ENCODE measurements around the gene GRWD1. TPM values are rescaled to one million over a fixed set of nuclear protein-coding genes. Genes with fewer than 3 reads are reported as not detected.
"Not testable (repeated sequence)": the region's sequence is repeated elsewhere in the genome, so short reads cannot be mapped to it uniquely, and the experiment has no call there.

Gene GRWD1
- total RNA-seq, 1 donor from 2014 or later = 8.3 TPM

DNA sequence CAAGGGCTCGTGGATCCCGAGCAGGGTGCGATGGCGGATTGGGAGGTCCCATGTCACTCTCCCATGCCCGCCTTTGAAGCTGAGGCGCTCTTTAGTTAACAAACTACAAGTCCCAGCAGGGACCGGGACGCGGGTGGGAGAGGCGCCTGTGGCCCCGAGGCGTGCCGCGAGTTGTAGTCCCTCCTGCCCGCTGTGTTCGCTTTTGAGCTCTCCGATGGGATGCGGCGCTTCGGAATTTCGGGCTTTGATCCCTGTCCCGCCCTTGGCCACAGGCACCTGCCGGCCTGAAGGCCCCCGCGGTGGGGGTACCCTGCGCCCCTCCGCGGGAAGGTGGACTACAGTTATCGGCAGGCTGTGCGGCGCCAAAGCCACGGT lies 34.4 kb downstream of the GRWD1 start:
- peak; percentile 51 for DNase-seq

DNA sequence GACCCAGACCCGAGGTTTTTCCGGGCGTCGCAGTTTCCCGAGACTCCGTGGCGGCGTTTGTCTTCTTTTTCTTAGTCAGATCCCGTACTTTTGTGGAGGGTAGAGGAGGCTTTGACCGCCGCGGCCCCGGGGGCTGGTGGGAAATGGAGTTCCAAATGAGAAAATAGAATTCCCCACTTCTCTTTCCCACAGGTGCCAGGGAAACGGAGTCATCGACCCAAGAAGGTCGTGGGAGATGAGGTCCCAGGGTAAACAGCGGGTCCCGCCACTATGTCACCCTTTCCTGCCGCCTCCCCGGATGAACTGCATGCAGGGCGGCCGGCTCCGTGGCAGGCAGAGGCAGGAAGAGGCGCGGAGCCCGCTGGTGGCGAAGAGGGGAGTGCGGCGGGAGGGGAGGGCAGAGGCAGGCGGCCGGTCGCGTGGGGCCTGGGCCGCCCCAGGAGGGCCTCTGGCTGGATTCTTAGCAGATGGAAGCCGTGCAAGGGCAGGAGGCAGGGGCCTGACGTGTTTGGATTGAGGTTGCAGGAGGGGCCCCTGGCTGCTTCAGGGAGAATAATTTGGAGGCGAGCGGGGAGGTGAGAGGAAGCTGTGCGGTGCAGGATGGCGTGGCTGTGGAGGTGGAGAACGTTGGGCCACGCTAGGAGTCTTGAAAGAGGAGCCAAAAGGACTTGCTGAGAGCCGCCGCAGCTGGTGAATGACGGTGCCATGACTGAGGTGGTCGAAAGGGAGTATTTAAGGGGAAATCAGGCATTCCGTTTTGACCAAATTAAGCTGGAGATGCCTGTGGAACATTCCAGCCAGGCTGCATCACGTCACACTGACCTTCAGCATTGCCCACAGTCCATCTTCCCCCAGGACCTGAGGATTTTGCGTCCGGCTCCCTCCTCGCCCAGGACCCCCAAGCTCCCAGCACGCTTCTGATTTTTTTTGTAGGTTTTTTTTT lies 35.0 kb downstream of the GRWD1 start:
- no peak for DNase-seq

DNA sequence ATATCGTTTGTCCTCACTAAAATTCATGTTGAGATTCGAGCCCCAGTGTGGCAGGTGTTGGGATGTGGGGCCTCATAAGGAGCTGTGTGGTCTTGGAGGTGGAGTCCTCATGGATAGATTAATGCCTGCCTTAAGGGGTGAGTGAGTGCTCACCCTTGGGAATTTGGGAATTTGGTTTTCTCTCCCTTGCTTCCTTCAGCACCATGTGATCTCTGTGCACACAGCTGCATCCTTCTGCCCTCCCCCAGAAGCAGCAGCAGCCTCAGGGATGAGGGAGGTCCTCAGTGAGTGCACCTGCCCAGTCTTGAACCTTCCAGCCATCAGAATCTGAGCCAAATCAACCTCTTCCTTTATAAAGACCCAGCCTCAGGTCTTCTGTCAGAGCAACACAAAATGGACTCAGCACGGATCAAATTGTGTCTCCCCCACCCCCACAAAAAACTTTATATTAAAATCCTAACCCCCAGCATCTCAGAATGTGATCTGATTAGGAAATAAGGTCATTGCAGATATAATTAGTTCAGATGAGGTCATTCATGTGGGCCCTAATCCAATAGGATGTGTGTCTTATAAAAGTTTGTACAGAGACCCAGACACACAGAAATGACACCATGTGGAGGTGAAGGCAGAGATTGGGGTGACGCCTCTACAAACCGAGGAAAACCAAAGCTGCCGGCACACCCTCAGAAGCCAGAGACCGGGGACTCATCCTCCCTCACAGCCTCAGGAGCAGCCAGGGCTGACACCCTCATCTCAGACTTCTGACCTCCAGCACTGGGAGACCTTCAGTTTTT lies 36.3 kb downstream of the GRWD1 start:
- DNase-seq = no peak

DNA sequence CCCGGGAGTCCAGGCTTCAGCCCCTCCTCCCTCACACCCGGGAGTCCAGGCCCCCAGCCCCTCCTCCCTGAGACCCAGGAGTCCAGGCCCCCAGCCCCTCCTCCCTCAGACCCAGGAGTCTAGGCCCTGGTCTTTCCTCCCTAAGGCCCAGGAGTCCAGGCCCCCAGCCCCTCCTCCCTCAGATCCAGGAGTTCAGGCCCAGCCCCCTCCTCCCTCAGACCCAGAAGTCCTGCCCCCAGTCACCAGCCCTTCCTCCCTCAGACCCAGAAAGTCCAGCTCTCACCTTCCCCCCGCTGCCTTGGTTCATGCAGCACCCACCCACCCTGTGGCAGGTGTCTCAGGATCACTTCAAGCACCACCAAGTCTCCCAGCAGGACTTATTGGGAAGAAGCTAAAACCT lies 37.5 kb downstream of the GRWD1 start:
- no peak for DNase-seq

DNA sequence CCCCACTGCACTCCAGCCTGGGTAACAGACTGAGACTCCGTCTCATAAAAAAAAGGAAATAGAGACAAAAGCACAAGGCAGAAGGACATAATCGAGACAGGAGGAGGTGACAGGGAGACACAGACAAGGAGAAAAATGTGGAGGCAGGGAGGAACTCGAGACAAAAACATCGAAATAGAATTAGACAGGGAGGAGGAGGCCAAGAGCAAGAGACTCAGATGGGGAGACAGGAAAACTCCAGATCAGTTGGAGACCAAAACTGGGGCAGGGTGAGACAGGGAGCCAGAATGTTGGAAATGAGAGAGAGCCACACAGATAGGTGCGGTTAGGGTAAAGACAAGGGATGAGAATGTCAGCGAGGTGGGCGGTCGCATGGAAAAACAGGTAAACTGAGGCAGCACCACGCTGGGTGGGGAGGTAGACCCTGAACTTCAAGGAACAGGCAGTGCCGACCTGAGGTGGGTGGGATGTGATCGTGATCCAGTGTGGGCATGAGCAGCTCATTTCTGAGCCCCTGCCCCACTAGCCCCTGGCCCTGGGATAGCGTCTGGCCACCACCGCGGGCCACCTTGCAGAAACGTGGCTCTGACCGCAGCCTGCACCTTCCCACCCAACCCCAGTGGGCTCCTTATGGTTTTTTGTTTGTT lies 38.6 kb downstream of the GRWD1 start:
- DNase-seq = no peak

DNA sequence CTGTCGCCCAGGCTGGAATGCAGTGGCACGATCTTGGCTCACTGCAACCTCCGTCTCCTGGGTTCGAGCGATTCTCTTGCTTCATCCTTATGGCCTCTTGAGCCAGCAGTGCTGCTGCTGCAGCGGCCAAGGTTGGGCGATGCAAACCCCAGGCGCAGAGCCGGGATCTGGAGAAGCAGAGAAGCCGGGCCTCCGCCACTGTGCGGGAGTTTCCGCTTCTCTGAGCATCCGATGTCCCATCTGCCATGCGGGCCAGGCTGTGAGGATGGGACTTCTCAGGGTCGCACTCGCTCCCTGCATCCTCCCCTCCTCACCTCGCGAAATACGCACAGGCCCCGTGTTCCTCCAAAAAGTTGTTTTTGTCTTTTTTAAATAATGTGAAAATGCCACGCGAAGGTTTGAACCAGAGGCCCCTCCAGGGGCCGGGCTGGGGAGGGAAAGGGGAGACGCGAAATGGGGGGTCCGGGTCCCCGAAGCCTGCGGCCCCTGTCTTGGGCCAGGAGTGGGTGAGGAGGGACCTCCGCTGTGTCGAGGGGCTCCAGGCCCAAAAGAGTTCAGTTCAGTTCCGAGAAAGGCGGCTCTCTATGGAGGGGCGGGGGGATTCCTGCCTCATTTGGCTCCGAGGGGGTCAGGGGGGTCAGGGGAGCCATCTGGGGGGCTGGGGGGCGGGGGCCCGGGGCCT lies 39.3 kb downstream of the GRWD1 start:
- DNase-seq = no peak

DNA sequence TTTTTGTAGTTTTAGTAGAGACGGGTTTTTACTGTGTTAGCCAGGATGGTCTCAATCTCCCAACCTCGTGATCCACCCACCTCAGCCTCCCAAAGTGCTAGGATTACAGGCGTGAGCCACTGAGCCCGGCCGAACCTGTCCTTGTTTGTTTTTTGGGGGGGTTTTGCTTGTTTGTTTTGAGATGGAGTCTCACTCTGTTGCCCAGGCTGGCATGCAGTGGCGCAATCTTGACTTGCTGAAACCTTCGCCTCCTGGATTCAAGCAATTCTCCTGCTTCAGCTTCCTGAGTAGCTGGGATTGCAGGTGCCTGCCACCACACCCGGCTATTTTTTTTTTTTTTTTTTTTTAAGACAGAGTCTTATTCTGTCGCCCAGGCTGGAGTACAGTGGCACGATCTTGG lies 40.9 kb downstream of the GRWD1 start:
- not testable (repeated sequence) for DNase-seq

DNA sequence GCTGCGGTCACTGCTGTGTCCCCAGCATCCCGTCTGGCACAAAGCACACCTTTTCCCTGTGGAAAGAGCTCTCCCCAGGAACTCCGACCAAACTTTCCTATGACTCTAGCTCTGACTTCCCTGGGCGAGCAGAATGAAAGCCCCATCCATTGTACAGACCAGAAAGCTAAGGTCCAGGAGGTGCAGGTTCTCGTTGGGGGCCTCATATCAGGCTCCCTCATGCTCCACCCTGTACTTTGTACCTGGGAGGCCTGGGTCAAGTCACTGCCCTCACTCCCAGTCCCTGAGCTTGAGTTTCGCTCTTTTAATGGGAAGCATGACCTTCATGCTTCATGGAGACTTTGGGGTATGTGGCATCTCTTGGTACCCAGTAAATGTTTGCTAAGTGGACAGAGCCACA lies 41.8 kb downstream of the GRWD1 start:
- DNase-seq = no peak

DNA sequence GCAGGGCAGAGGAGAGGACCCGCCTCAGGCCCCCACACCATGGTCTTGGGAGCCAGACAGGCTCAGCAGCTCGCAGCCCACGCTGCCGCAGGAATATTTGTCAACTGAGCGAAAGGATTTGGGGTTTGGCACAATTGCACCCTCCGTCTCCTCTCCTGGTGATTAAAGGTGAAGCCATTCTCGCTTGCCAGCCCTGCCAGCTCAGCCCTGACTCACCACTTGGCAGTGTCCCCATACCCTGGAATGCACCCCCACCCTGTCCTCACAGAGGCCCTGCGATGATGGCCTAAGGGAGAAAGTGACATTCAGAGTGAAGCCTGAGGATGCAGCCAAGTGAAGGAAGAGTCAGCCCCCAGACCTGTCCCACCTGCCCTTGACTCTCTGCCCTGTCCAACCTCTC lies 42.2 kb downstream of the GRWD1 start:
- no peak for DNase-seq

DNA sequence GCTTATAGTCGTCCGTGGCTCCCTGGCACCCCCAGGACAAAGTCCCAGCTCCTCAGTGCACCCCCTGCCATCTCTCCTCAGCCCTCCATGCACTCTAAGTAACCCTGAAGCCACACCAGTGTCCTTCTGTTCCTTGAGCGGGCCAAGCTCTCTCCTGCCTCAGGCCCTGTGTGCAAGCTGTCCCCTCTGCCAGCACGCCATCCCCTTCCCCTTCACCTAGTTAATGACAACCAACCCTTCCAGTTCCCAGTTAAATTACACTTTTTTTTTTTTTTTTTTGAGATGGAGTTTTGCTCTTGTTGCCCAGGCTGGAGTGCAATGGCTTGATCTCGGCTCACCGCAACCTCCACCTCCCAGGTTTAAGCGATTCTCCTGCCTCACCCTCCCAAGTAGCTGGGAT lies 42.7 kb downstream of the GRWD1 start:
- not testable (repeated sequence) for DNase-seq

DNA sequence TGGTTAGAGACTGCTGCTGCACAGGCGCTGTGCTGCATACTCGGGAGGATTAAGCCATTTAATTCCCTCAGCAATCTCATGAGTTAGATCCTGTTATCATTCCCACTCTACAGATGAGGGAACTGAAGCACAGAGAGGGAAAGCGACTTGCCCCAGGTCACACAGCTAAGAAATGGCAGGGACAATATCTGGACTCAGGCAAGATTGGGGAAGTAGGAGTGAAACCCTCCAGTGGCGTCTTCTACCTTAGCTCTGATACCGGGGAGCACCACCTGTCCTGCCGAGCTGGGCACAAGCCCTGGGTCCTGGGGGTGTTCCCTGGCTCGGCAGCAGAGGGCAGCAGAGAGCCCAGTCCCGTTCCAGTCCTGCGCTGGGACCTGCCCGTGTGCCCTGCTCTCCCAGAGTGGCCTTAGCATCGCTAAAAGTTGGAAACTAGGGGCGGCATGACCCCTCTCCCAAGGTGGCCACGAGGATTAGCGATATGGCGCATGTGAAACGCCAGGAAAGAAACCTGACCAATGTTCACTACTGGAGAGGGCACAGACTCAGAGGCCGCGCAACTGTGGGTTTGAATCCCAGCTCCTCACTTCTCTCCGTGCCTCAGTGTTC lies 43.9 kb downstream of the GRWD1 start:
- no peak for DNase-seq

DNA sequence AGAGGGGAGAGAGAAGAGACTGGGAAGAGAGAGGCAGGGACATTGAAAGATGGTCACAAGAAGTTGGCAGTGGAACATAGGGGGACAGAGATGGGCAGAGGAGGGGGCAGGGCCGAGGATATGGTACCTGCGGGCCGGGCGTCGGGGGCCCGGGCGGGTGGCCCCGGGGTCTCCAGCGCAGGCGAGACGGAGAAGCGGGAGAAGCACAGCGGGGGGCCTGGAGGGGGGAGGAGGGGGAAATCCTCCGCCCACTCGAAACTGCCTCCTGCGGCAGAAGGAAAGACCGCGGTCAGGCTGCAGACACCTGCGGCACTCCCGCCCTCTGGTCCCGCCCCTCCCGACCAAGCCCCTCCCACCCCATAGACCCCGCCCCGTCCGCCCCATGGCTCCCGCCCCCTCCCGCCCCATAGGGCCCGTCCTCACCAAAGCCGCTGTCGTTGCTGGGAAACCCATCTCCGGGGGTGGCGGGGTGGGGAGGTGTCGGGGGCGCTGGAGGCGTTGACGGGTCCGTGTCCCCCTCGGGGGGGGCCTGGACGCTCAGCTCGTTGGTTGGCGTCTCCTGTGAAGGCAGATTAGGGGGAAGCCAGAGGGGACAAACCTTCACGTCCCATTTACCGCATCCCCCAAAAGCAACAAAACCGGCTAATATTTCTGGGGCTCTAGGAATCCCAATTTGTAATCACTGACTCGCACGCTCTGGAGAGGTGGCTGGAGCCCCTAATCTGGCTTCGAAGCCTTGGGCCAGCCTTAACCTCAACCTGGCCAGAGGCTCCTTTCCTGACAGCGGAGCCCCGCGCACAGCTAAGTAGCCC lies 45.4 kb downstream of the GRWD1 start:
- no peak for DNase-seq

DNA sequence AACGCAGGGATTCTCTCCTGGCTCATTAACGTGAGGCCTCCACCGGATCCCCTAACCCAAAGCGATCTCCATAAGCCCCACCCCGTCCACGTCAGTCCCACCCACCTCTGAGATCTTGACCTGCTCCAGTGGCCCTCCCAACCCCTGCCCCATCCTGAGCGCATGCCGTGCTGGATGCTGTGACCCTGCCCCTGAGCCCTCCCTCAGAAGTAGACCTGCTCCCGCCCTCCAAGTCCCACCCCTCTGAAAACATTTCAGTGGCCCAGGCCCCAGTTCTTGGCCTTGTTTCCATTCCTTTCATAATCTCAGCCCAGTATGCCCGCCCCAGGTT lies 46.0 kb downstream of the GRWD1 start:
- no peak for DNase-seq

DNA sequence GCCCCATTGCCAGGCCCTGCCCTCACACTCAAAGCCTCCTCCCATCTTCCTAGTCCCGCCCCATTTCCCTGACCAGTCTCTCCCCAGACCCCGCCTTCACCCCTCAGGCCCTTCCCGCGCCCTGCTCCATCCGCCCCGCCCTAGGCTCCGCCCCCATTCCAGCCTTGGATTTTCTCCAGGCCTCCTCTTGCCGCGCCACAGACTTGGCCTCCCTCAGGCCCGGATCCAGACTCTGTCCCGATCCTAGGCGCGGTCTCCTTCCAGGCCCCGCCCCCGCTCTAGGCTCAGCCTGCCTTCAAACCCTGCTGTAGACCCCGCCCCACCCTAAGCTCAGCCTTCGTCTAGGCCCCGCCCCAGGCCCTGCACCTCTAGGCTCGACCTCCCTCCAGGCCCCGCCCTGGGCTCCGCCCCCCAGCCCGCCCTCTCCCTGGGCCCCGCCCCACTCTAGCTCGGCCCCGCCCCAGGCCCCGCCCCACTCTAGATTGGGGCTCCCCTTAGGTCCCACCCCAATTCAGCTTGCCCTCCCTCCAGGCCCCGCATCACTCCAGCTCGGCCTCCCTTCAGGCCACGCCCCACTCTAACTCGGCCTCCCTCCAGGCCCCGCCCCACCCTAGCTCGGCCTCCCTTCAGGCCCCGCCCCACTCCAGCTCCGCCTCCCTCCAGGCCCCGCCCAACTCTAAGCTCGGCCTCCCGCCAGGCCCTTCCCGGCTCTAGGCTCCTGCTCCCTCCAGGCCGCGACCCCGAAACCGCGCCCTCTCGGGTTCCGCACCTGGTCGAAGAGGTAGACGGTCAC lies 47.3 kb downstream of the GRWD1 start:
- DNase-seq = peak; percentile 96

DNA sequence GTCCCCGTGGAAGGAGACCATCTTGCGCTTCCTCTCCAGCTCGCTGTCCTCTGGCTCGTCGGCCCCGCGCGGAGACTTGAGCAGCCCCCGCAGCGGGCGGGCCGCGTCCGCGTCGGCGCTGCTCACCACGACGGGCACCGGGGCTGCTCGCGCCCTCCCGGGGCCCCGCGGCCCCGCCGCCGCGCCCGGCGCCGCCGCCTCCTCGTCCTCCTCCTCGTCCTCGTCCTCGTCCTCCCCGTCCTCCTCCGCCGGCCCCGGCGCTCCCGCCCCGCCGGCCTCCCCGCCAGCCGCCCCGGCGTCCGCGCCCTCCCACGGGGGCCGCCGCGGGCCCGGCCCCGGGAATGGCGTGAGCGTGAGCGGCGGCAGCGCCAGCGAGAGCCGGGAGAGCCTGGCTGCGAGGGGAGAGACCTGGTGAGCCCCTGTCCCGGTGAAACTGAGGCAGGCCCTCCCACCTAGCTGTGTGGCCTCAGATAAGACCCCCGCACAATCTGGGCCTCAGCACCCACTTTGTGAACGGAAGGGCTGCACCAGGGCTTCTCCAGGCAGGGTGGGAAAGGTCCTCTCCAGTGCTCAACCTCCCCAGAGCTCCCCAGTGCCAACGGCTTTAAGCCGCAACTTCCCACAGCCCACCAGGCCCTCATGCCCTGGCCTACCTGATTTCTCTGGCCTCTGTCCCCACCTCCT lies 48.1 kb downstream of the GRWD1 start:
- no peak for DNase-seq

DNA sequence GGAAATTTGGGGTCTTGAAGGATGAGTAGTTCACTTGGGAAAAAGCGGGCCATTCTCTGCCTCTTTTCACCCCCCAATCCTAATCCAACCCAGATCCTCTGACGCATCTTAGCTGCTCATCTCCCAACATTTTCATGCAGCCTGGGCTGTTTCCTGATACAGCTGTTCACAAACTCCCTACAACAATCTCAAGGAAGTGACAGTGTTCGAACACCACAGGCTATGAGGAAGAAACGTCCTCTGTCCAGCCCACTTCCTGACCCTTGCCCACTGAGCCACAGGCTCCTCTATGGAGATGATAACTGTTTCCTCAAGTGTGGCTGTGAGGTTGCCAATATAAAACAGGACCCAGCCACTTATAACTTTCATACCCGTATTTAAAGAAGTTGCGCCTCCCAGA lies 49.6 kb downstream of the GRWD1 start:
- DNase-seq = no peak

DNA sequence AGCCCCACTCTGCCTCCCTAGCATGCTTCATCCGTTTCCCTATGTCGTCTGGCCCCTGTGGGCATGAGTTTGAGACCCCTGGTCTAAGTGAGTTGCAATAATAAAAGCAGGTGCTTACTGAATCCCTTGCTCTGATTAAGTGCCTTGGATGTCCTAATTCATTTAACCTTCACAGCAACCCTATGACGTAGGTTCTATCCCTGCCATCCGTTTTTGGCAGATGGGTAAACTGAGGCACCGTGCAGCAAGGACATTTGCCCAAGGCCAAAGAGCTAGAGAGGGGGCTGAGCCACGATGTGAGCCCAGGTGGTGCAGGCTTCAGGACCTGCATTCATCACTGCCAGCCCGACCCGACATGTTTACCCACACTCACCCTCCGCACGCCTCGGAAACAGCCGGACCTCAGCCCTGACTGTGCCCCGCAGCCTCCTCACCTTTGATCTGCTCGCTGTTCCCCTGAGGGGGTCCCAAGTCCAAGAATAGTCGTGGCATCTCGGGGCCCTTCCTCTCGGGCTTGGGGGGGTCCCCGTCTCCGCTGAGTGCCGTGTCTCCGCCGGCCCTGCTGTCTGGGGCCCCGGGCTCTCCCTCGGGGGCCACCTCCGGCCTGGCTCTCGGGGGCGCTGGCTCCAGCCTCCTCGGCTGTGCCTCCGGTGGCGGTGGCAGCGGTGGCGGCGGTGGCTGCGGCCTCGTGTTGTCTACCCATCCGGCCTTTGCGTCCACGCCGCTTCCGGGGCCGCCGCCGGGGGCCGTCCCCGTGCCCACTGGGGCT lies 51.4 kb downstream of the GRWD1 start:
- DNase-seq = no peak

DNA sequence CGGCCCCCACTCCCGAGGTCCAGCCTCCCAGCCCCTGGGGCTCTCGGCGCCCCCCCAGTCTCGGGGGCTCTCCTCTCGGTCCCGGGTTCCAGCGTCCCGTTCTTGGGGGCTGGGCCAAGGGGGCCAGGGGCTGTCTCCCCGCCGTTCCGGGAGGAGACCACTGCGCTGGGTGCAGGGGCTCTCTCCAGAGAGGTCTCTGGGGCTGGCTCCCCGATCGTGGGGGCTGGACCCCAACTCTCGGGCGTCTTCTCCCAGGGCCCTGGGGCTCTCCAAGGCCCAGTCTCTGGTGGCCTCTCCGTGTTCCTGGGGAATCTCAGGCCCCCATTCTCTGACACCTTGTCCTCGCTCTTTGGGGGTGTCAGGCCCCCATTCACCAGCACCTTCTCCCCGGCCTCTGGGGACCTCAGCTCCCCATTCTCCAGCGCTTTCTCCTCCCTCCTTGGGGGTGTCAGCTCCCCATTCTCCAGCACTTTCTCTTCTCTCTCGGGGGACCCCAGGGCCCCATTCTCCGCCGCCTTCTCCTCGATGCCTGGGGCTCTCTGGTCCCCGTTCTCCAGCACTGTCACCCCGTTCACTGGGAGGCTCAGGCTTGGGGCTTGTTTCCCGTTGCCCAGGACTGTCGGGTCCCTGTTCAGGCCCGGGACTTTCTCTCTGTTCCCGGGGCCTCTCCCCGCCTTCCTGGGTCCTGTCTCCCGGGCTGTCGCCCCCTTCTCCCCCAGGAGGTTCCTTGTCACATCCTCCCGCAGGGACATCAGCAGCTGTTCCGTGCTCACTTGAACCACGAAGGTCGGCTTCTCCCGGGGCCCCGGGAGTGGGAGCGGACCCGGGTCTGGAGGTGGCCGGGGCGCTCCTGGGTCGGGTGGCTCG lies 52.2 kb downstream of the GRWD1 start:
- DNase-seq = no peak
